K562 (cell line): Measurements from ENCODE around the gene C2CD4D. TPM values are rescaled to one million over a fixed set of nuclear protein-coding genes. Genes with fewer than 3 reads are reported as not detected.

ENCODE experiments used
- ATAC-seq: fragments of 200-7000 bp; cut with Tn5 transposase; 3 replicates; pipeline ENCODE4 v1.9.1; 2020; ENCODE audit warnings: moderate library complexity
- BruUV-seq: library from RNA; stranded (reverse); fragments of 400-500 nt; replicated peaks from 2 replicates; lab custom pipeline; 2021; lab: Mats Ljungman, UMichigan
- CTCF ChIA-PET: fragments of 300-600 bp; formaldehyde crosslinking; extraction: SDS; loops from one replicate; lab custom pipeline; 2021; ENCODE audit warnings: low intra/inter-chr PET ratio; lab: Yijun Ruan, JAX
- POLR2A ChIA-PET: fragments of 300-600, 350-650 bp; sonication (Branson Sonifier 250); formaldehyde crosslinking; extraction: SDS; loops from one replicate; lab custom pipeline; 2021; ENCODE audit warnings: antibody characterized with exemption, inconsistent platforms; lab: Yijun Ruan, JAX
- DNase-seq, 4 experiments: peaks; one replicate each; pipeline versions ENCODE4 v3.0.0 to v3.0.0-alpha.2; 2011 to 2018; ENCODE audit warnings: low spot score in 3 of 4, mixed read lengths in 3 of 4; ENCODE audit errors: extremely low read depth in 1 of 4
- FAIRE-seq: peaks from 2 replicates; lab custom pipeline; 2011; peaks lifted over from hg19 to GRCh38; lab: Jason Lieb, UNC
- H2AFZ ChIP-seq: 2 replicates; pipeline ENCODE4 v1.6.0; 2011; ENCODE audit warnings: low read depth, low read length, control low read depth, inconsistent platforms
- H3K27ac ChIP-seq: fragments of 200-600 bp; 3 replicates; pipeline ENCODE4 v1.8.0; 2011; ENCODE audit warnings: low read depth, mild to moderate bottlenecking, control low read depth, inconsistent platforms, low read length, moderate library complexity, mixed read lengths; ENCODE audit errors: extremely low read depth
- H3K27me3 ChIP-seq, 2 experiments: fragments of 300-600 bp in 1 of 2; 2 replicates in 1 of 2; 3 replicates in 1 of 2; pipeline versions ENCODE4 v1.6.0 to v1.8.0; 2011; ENCODE audit warnings: inconsistent platforms in 2 of 2, low read length in 2 of 2, mild to moderate bottlenecking in 1 of 2, mixed read lengths in 1 of 2, moderate library complexity in 1 of 2; ENCODE audit not compliant: control insufficient read depth in 2 of 2, insufficient read depth in 2 of 2
- H3K36me3 ChIP-seq: fragments of 300-600 bp; 3 replicates; pipeline ENCODE4 v1.8.0; 2011; ENCODE audit warnings: mild to moderate bottlenecking, low read length, inconsistent platforms; ENCODE audit not compliant: control insufficient read depth, insufficient read depth
- H3K4me1 ChIP-seq, 2 experiments: fragments of 200-600 bp in 1 of 2; replicated peaks in 1 of 2; 2 replicates in 1 of 2; 3 replicates in 1 of 2; pipeline versions ENCODE4 v1.5.1 to v1.8.0; 2011; ENCODE audit warnings: inconsistent platforms in 2 of 2, low read length in 2 of 2, mild to moderate bottlenecking in 1 of 2, mixed read lengths in 1 of 2, moderate library complexity in 1 of 2; ENCODE audit not compliant: control insufficient read depth in 2 of 2, insufficient read depth in 2 of 2
- H3K4me2 ChIP-seq: 2 replicates; pipeline ENCODE4 v1.6.1; 2011; ENCODE audit warnings: low read length, control low read depth, inconsistent platforms, mixed read lengths; ENCODE audit not compliant: insufficient read depth
- H3K4me3 ChIP-seq: fragments of 200-600 bp; sonication (generic), shearing (Covaris generic); 2 replicates; pipeline ENCODE4 v1.5.1; 2016; ENCODE audit warnings: control low read depth, inconsistent platforms
- H3K79me2 ChIP-seq: fragments of 200-600 bp; 3 replicates; pipeline ENCODE4 v1.8.0; 2011; ENCODE audit warnings: low read length, inconsistent platforms; ENCODE audit not compliant: control insufficient read depth, insufficient read depth
- H3K9ac ChIP-seq, 2 experiments: 2 replicates each; pipeline versions ENCODE4 v1.6.0 to v1.6.1; 2011; ENCODE audit warnings: low read depth in 2 of 2, low read length in 2 of 2, control low read depth in 1 of 2, inconsistent platforms in 1 of 2, mild to moderate bottlenecking in 1 of 2, mixed read lengths in 1 of 2; ENCODE audit not compliant: insufficient read depth in 1 of 2
- H3K9me1 ChIP-seq: one replicate; pipeline ENCODE4 v1.6.0; 2011; ENCODE audit warnings: inconsistent platforms, mild to moderate bottlenecking, low read length, moderate library complexity; ENCODE audit not compliant: control insufficient read depth, insufficient read depth
- H3K9me3 ChIP-seq: replicated peaks from 2 replicates; pipeline ENCODE4 v1.5.1; 2011; ENCODE audit warnings: low read depth, low read length, inconsistent platforms; ENCODE audit not compliant: control insufficient read depth, insufficient read depth
- H4K20me1 ChIP-seq: replicated peaks from 2 replicates; pipeline ENCODE4 v1.6.1; 2011; ENCODE audit warnings: low read length, inconsistent platforms, mixed read lengths; ENCODE audit not compliant: control insufficient read depth, insufficient read depth
- CCAR2 ChIP-seq: fragments of 200-400 bp; formaldehyde crosslinking; IDR thresholded peaks from 2 replicates; pipeline ENCODE4 v1.6.1; 2017; ENCODE audit warnings: mild to moderate bottlenecking, low read depth, low read length
- CXXC5 ChIP-seq: fragments of 250-450 bp; sonication (Bioruptor Pico); IDR thresholded peaks from 2 replicates; pipeline ENCODE4 v1.8.0; 2022; ENCODE audit warnings: inconsistent platforms, mild to moderate bottlenecking, moderate library complexity
- ERF ChIP-seq: fragments of 450-650 bp; formaldehyde crosslinking; IDR thresholded peaks from 2 replicates; pipeline ENCODE4 v1.4.0; 2020; ENCODE audit warnings: mild to moderate bottlenecking, mixed read lengths
- EWSR1 ChIP-seq: fragments of 450-650 bp; IDR thresholded peaks from 2 replicates; pipeline ENCODE4 v1.6.1; 2018; ENCODE audit warnings: borderline replicate concordance, mild to moderate bottlenecking, low read depth, moderate library complexity; ENCODE audit not compliant: partially characterized antibody
- GTF2B ChIP-seq: IDR thresholded peaks from 2 replicates; pipeline ENCODE4 v1.6.1; 2011; ENCODE audit not compliant: insufficient read length; ENCODE audit errors: extremely low read depth
- IRF9 ChIP-seq: fragments of 450-650 bp; IDR thresholded peaks from 2 replicates; pipeline ENCODE4 v1.6.1; 2016; ENCODE audit warnings: missing biosample characterization, missing genetic modification characterization
- NEUROD1 ChIP-seq: fragments of 150-350 bp; IDR thresholded peaks from 2 replicates; pipeline ENCODE4 v1.6.1; 2014; ENCODE audit warnings: borderline replicate concordance, low read length, low read depth; ENCODE audit not compliant: partially characterized antibody
- OTX1 ChIP-seq: fragments of 450-650 bp; formaldehyde crosslinking; IDR thresholded peaks from 2 replicates; pipeline ENCODE4 v1.4.0; 2022; ENCODE audit warnings: mild to moderate bottlenecking
- PML ChIP-seq: IDR thresholded peaks from 2 replicates; pipeline ENCODE4 v1.6.1; 2012; ENCODE audit warnings: low read length, inconsistent platforms
- RBFOX2 ChIP-seq: fragments of 200-400 bp; formaldehyde crosslinking; IDR thresholded peaks from 2 replicates; pipeline ENCODE4 v1.6.1; 2017; ENCODE audit warnings: low read depth, mild to moderate bottlenecking, low read length, moderate library complexity
- RERE ChIP-seq: sonication (generic); formaldehyde crosslinking; IDR thresholded peaks from 2 replicates; pipeline ENCODE4 v1.8.0; 2023; ENCODE audit warnings: missing genetic modification reagents, mild to moderate bottlenecking, borderline replicate concordance
- SIX5 ChIP-seq, 2 experiments: IDR thresholded peaks; 2 replicates each; pipeline ENCODE4 v1.6.1; 2011; ENCODE audit warnings: low read length in 2 of 2, borderline replicate concordance in 1 of 2, low read depth in 1 of 2, mild to moderate bottlenecking in 1 of 2, moderate library complexity in 1 of 2; ENCODE audit not compliant: insufficient read depth in 1 of 2
- SMARCA4 ChIP-seq: fragments of 450-650 bp; IDR thresholded peaks from 2 replicates; pipeline ENCODE4 v1.6.1; 2016
- ZNF511 ChIP-seq: sonication (generic); formaldehyde crosslinking; IDR thresholded peaks from 2 replicates; pipeline ENCODE4 v1.8.0; 2022; ENCODE audit warnings: mild to moderate bottlenecking, missing genetic modification reagents
- ZNF77 ChIP-seq: fragments of 250-450 bp; sonication (Bioruptor Pico); IDR thresholded peaks from 2 replicates; pipeline ENCODE4 v1.5.0; 2020
- WGBS: fragments of 100-300 bp; shearing (Covaris generic); methylation state at CpG from one replicate; pipeline ENCODE4 v1.1.6; 2016; ENCODE audit warnings: low coverage, mixed read lengths; ENCODE audit not compliant: insufficient coverage; ENCODE audit errors: missing lambda C conversion rate; 5-methylcytosine and 5-hydroxymethylcytosine counted together
- in situ Hi-C: fragments of 300-500 bp; cut with MboI; formaldehyde crosslinking; loops from 4 replicates; pipeline ENCODE4 v1.15.0; 2018; ENCODE audit warnings: inconsistent platforms, mixed read lengths
- intact Hi-C: fragments of 100-400 bp; cut with micrococcal nuclease; formaldehyde crosslinking; loops from 2 replicates; pipeline ENCODE4 v1.14.2; 2022
- polyA plus RNA-seq, 8 experiments: library from polyadenylated mRNA; depleted of rRNA in 4 of 8; stranded (reverse) in 5 of 8; unstranded in 3 of 8; fragments of >200 nt; fragmentation: Nextera tagmentation in 2 of 8; fragmentation: Illumina TruSeq in 1 of 8; extraction: Ambion mirVana in 2 of 8; extraction: Trizol in 1 of 8; gene quantifications; 2 replicates each; pipeline versions ENCODE4 v1.2.1 to v1.2.3, GENCODE V29; 2011 to 2014; ENCODE audit warnings: inconsistent platforms in 1 of 8, missing spikeins in 1 of 8
- total RNA-seq, 7 experiments: library from RNA; depleted of rRNA in 6 of 7; stranded (reverse); fragments of >200 nt in 6 of 7; fragmentation: Illumina TruSeq in 2 of 7; extraction: Trizol in 2 of 7; gene quantifications; 2 replicates each; pipeline versions ENCODE4 v1.2.1 to v1.2.3, GENCODE V29; 2011 to 2021; ENCODE audit warnings: low replicate concordance in 1 of 7

Gene C2CD4D
- total and polyA plus RNA-seq, 9 of the 15 experiments (the other 6 are each of a cell fraction or from before 2014, with no cell fraction given) = not detected

- no peaks in the 10 kb centered on the region for H4K20me1 ChIP-seq
- no peak for TF ChIP-seq ZNF511 (CRISPR knock-in tag)
- no peak for TF ChIP-seq IRF9
- TF ChIP-seq ZNF77 (CRISPR knock-in tag) = no peak
- no peak for TF ChIP-seq CXXC5 (CRISPR knock-in tag)
- no peak for TF ChIP-seq OTX1 (CRISPR knock-in tag)
- TF ChIP-seq RBFOX2 = no peak
- TF ChIP-seq CCAR2 = no peak
- TF ChIP-seq ERF = no peak
- no peak for TF ChIP-seq RERE (CRISPR knock-in tag)
- TF ChIP-seq EWSR1 = no peak
- no peak for TF ChIP-seq GTF2B
- no peak for TF ChIP-seq PML
- TF ChIP-seq NEUROD1 = no peak
- TF ChIP-seq SIX5 (IDR thresholded peaks at IDR 0.05; ENCODE audit: borderline replicate concordance in 1 of 2, insufficient read depth in 1 of 2, low read depth in 1 of 2, low read length in 2 of 2) = no peak
- TF ChIP-seq SMARCA4 = no peak
- TF ChIP-seq, all 486 proteins: peak for 0
- FAIRE-seq = no peak
- Histone ChIP-seq H3K36me3 (peaks cover 55% of the 10 kb centered on the region), H3K4me2 (no peak overlapping the region), H3K9me3 (no peaks in the 10 kb centered on the region), H3K9ac (no peak overlapping the region), H2AFZ (no peak overlapping the region), H3K4me3 (no peak overlapping the region), H3K27me3 (no peaks in the 10 kb centered on the region), H3K27ac (no peak overlapping the region), H3K79me2 (no peaks in the 10 kb centered on the region), H3K9me1 (no peaks in the 10 kb centered on the region), H3K4me1 (peaks cover 0 to 7% of the 10 kb centered on the region in 2 experiments; a peak in 2 of 5 replicates)
- in situ Hi-C loops = no loop called here
- no peak for DNase-seq
- ChIA-PET CTCF (no interaction called here), POLR2A (interaction anchor here (0.5 to 1.4 kb wide), 3 partner anchors 10 to 570 kb away, joined by 3 to 5 read pairs (median 3); no protein-coding TSS in a partner anchor)
- intact Hi-C loops = no loop called here
- WGBS = 100% methylated on average over 1 of the region's 1 CpG
- no peak for ATAC-seq
- no TSS peak for BruUV-seq
These were observed 47.4 kb upstream of the C2CD4D start for GRCh38 chr1:151887028-151887427.
